Activated CD8-positive, alpha-beta T cell treated with anti-CD3 and anti-CD28 coated beads, Interleukin-2, amount 10 ng/mL, durations not matched to agents 7 days and 5 days (primary cell): ENCODE data around the gene PHPT1. TPM values are rescaled to one million over a fixed set of nuclear protein-coding genes. Genes with fewer than 3 reads are reported as not detected.
"Not testable (repeated sequence)": the region's sequence is repeated elsewhere in the genome, so short reads cannot be mapped to it uniquely, and the experiment has no call there.

Experiments
- ATAC-seq: fragments of 150-1000 bp; cut with Tn5 transposase; one replicate; pipeline ENCODE4 v1.10.0; 2021; ENCODE audit warnings: moderate library complexity
- CTCF ChIA-PET: fragments of 350-600 bp; sonication (Branson Sonifier 250); formaldehyde crosslinking; loops from one replicate; lab custom pipeline; 2021; ENCODE audit warnings: antibody characterized with exemption; lab: Charles Lee
- POLR2A ChIA-PET: fragments of 350-600 bp; sonication (Branson Sonifier 250); formaldehyde crosslinking; loops from one replicate; lab custom pipeline; 2021; ENCODE audit warnings: antibody characterized with exemption; lab: Charles Lee
- DNase-seq: peaks from one replicate; pipeline ENCODE4 v3.0.0-alpha.2; 2020
- H3K27ac Mint-ChIP-seq: one replicate; pipeline ENCODE4 v1.8.0; 2021; ENCODE audit warnings: mild to moderate bottlenecking, mixed read lengths
- H3K27me3 Mint-ChIP-seq: one replicate; pipeline ENCODE4 v1.8.0; 2021; ENCODE audit warnings: low read depth, mixed read lengths
- H3K36me3 Mint-ChIP-seq: one replicate; pipeline ENCODE4 v1.8.0; 2021; ENCODE audit warnings: low read depth, mixed read lengths
- H3K4me1 Mint-ChIP-seq: one replicate; pipeline ENCODE4 v1.8.0; 2021; ENCODE audit warnings: low read depth, mixed read lengths
- H3K4me3 Mint-ChIP-seq: one replicate; pipeline ENCODE4 v1.8.0; 2021; ENCODE audit warnings: mild to moderate bottlenecking, mixed read lengths
- H3K9me3 Mint-ChIP-seq: one replicate; pipeline ENCODE4 v1.8.0; 2022; ENCODE audit warnings: mixed read lengths; ENCODE audit not compliant: insufficient read depth
- total RNA-seq, 2 experiments: library from RNA; stranded (reverse); gene quantifications; one replicate each; pipeline ENCODE4 v1.2.3, GENCODE V29; 2021

Gene PHPT1
- total RNA-seq, 2 experiments from 2014 or later, result 108 to 119 TPM

DNA sequence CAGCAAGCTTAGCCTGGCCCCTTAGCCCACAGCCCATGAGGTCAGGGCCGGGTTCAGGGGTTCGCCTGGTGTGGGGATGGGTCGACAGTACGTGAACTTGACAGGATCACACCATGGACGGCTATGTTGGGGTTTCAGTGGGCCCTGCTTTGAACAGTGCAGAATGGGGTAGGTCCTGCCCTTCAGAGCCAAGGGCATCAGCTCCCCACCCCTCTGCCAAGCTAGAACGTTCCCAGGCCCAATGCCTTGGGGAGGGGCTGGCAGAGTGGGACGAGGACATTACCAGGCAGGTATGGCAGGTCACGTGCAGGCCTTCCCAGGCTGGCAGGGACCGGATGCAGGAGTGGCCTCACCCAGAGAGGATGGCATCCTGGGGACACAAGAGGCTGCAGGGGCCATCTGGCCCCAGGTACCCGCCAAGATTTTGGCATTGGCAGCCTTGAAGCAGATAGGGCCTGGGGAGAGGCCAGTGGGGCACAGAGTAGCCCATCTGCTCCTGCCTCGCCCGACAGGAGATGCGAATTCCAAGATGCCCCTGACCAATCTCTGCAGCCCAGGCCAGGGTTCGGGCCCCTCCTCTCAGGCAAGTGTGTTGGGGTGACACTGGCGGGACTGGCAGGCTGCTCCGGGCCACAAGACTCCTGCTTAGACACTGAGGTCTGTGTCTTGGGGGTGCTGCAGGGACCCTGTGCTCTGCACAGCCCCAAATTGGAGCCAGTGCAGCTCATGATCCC lies 7.4 kb upstream of the PHPT1 start:
- DNase-seq, H3K9me3 Mint-ChIP-seq, ATAC-seq, H3K27me3 Mint-ChIP-seq: not testable (repeated sequence)
- Mint-ChIP-seq H3K27ac (peak overlapping the region; percentile 52), H3K36me3 (peaks cover 14% of the 10 kb centered on the region), H3K4me1 (peaks cover 16% of the 10 kb centered on the region), H3K4me3 (peak overlapping the region; percentile 78)
- ChIA-PET POLR2A (interaction anchor here (1.1 kb wide), 1 partner anchor 29 kb away, joined by 4 read pairs; no protein-coding TSS in a partner anchor), CTCF (interaction anchor here (0.6 to 4.9 kb wide), 39 partner anchors 14 to 432 kb away, joined by 3 to 37 read pairs (median 4); partner anchors contain the start of genes ABCA2, C8G, CLIC3 and FBXW5)

DNA sequence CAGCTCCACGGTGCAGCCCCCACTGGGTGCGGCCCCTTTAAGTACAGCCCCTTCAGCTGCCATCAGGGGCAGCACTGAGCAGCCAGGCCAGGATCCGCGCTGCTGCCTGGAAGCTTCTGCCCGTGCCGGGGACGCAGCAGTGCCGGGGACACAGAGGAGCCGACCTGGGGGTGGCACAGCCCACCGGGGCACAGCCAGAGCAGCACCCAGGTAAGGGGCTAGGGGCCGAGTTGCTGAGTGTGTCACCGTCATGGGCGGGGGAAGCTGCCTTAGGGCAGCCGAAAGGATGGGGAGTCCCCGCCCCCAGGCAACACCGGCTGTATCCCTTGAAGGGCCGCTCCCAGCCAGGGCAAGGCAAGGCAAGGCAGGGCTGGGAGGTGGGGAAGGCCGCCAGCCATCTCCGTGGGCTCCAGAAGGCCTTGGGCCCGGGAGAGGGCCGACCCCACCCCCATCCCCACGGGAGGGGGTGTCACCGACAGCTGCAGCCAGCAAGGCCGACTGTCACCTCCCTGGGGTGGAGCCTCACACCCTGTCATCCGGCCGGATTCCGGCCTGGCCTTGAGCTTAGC lies 6.7 kb upstream of the PHPT1 start, which contains the start of gene AJM1:
Gene AJM1 (plus strand): TSS at position 99 of the 569 bp plus-strand sequence. CDS start 1,937 bp downstream, outside the sequence.
- peaks cover 14% of the 10 kb centered on the region for H3K36me3 Mint-ChIP-seq
- H3K27me3 Mint-ChIP-seq, H3K9me3 Mint-ChIP-seq: not testable (repeated sequence)
- peak within 1 kb of the TSS; percentile 52 for H3K27ac Mint-ChIP-seq
- H3K4me1 Mint-ChIP-seq, result peaks cover 17% of the 10 kb centered on the region
- ATAC-seq (peak; percentile 90), DNase-seq (peak; percentile 87)
- CTCF ChIA-PET, result interaction anchor here (0.6 to 4.9 kb wide), 45 partner anchors 9 to 433 kb away, joined by 3 to 37 read pairs (median 4); partner anchors contain the start of genes ABCA2, C8G, CLIC3 and FBXW5
- H3K4me3 Mint-ChIP-seq, result peak within 1 kb of the TSS; percentile 78
- POLR2A ChIA-PET, result interaction anchor here (0.7 to 1.1 kb wide), 2 partner anchors 25 to 30 kb away, joined by 3 to 4 read pairs; no protein-coding TSS in a partner anchor

DNA sequence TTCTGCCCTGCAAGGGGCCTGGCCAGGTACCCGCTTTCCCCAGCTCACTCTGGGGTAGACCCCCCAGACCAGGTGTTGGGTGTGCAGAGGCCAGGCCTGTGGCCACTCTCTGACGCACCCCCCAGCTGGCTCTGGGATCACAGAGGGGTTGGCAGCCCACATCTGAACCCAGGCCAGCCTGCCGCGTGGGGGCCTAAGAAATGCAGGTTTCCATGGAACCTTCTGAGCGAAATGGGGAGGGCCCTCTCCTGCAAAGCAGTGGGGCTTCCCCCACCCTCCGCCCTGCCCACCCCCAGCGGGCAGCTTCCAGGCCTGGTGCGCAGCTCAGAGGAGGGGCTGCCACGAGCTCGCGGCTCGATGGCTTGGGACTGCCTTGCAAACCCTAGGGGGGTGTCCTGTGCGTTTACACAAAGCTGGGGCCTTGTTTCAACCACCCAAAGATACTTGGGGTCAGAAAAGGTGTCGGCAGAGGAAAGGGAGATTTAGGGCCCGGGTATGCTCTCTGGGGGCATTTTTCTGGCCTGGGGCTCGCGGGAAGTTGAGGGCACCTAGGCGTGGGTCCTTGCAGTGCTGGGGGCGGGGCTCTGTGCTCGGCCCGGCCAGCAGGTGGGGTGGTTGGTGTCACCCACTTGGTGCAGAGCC lies 5.9 kb upstream of the PHPT1 start:
- CTCF ChIA-PET, result interaction anchor here (0.8 to 4.9 kb wide), 25 partner anchors 9 to 286 kb away, joined by 3 to 37 read pairs (median 5); partner anchors contain the start of genes ABCA2, C8G, FBXW5 and FUT7
- not testable (repeated sequence) for H3K9me3 Mint-ChIP-seq, ATAC-seq, H3K27ac Mint-ChIP-seq, DNase-seq
- Mint-ChIP-seq H3K4me1 (peaks cover 23% of the 10 kb centered on the region), H3K27me3 (peaks cover 13% of the 10 kb centered on the region), H3K4me3 (peak overlapping the region; percentile 56), H3K36me3 (peaks cover 17% of the 10 kb centered on the region)
- POLR2A ChIA-PET, result interaction anchor here (0.7 kb wide), 1 partner anchor 35 kb away, joined by 3 read pairs; no protein-coding TSS in a partner anchor

DNA sequence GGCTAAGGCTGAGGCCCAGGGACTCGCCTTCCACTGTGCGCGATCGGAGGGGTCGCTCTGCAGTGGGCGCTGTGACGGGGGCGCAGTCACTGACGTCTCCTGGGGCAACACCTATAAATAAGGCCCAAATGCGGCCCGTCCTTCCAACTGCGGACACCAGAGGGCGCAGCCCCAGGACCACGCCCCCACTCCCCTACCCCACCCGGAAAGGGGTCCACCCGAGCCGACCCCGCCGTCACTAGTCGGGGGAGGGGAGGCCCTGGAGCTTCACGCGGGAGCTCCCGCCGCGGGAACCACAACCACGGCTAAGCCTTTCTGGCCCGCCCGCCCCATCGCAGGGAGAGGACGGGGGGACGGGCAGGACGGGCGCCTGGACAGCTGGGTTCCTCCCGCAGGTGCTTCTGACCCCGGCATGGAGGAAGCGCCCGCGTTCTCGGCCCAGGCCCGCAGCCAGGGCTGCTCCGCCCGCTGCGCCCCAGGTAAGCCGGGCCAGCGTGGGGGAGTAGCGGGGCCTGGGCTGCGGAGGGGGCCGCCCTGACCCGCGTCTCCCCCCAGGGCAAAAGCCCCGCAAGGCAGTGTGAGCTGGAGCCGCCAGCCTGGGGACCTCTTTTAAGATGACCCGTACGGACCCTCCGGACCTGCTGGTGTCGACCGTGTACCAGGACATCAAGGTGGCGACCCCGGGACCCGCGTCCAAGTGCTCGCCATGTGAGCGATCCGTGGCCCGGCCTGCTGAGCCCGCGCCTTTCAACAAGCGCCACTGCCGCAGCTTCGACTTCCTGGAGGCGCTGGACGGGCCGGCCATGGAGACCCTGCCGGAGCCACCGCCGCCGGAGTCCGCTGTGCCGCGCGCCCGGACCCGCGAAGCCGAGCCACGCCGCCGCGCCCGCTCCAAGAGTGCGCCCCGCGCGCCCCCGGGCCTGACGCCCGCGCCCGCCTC lies 5.1 kb upstream of the PHPT1 start:
- ChIA-PET POLR2A (interaction anchor here (0.7 to 1.2 kb wide), 2 partner anchors 35 to 43 kb away, joined by 3 read pairs; no protein-coding TSS in a partner anchor), CTCF (interaction anchor here (1.1 to 4.9 kb wide), 6 partner anchors 19 to 191 kb away, joined by 3 to 37 read pairs (median 7); partner anchors contain the start of gene TRAF2)
- peak; percentile 67 for DNase-seq
- H3K27ac Mint-ChIP-seq, H3K9me3 Mint-ChIP-seq, ATAC-seq: not testable (repeated sequence)
- peaks cover 15% of the 10 kb centered on the region for H3K36me3 Mint-ChIP-seq
- H3K27me3 Mint-ChIP-seq, result peaks cover 13% of the 10 kb centered on the region
- peak overlapping the region; percentile 56 for H3K4me3 Mint-ChIP-seq
- H3K4me1 Mint-ChIP-seq, result peaks cover 25% of the 10 kb centered on the region

DNA sequence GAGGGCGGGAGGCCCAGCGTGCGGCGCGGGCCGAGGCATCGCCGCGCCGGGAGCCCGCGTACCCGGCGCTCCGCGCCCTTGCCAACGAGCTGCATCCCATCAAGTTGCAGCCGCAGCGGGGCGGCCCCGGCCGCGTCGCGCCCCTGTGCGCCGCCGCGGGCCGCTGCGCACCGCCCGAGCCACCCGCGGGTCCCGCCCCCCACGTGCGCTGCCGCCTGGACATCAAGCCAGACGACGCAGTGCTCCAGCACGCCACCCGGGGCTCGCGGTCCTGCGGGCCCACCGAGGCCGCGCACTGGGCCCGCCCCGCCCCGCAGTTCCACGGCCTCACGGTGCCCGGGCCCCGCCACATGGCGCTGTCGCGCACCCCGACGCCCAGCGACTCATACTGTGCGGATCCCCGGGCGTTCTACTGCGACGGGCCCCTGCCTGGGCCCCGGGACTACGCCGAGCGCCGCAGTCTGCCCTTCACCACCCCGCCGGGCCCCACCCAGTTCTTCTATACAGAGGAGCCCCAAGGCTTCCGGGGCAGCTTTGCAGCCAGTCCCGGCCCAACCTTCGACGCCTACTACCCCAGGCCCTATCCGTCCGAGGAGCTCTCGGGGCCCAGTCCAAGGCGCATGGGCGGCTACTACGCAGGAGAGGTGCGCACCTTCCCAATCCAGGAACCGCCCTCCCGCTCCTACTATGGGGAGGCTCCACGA lies 4.3 kb upstream of the PHPT1 start:
- no peaks in the 10 kb centered on the region for H3K9me3 Mint-ChIP-seq
- peaks cover 16% of the 10 kb centered on the region for H3K36me3 Mint-ChIP-seq
- peak overlapping the region; percentile 57 for H3K27ac Mint-ChIP-seq
- ChIA-PET CTCF (interaction anchor here (3.4 to 4.9 kb wide), 2 partner anchors 29 to 190 kb away, joined by 10 to 37 read pairs; no protein-coding TSS in a partner anchor), POLR2A (interaction anchor here (0.6 to 1.2 kb wide), 2 partner anchors 10 to 42 kb away, joined by 3 read pairs; no protein-coding TSS in a partner anchor)
- peaks cover 13% of the 10 kb centered on the region for H3K27me3 Mint-ChIP-seq
- DNase-seq (no peak), ATAC-seq (no peak)
- peaks cover 28% of the 10 kb centered on the region for H3K4me1 Mint-ChIP-seq
- peak overlapping the region; percentile 36 for H3K4me3 Mint-ChIP-seq

DNA sequence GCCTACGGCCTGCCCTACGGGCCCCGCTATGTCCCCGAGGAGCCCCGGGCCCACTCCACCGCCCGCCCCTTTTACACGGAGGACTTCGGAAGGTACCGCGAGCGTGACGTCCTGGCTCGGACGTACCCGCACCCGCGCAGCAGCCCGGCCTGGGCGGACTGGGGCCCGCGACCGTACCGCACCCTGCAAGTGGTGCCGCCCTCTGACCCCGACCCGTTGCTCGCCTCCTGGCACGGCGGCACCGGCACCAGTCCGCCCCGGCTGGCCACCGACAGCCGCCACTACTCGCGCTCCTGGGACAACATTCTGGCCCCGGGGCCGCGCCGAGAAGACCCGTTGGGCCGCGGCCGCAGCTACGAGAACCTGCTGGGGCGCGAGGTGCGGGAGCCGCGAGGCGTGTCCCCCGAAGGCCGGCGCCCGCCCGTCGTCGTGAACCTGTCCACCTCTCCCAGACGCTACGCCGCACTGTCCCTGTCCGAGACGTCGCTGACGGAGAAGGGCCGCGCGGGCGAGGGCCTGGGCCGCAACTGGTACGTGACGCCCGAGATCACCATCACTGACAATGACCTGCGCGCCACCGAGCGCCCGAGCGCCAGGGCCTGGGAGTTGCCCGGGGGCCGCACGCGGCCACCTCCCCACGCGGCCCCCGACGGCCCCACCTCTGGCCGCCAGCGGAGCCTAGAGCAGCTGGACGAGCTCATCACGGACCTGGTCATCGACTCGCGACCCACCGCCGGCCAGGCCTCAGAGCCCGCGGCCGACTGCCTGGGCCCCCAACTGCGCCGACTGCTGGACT lies 3.5 kb upstream of the PHPT1 start:
- Mint-ChIP-seq H3K4me3 (peak overlapping the region; percentile 36), H3K27me3 (peaks cover 13% of the 10 kb centered on the region), H3K9me3 (no peaks in the 10 kb centered on the region), H3K4me1 (peaks cover 33% of the 10 kb centered on the region), H3K27ac (peak overlapping the region; percentile 57), H3K36me3 (peaks cover 16% of the 10 kb centered on the region)
- CTCF ChIA-PET, result interaction anchor here (4.9 kb wide), 1 partner anchor 190 kb away, joined by 37 read pairs; no protein-coding TSS in a partner anchor
- DNase-seq, result no peak
- POLR2A ChIA-PET, result interaction anchor here (0.6 kb wide), 1 partner anchor 11 kb away, joined by 3 read pairs; no protein-coding TSS in a partner anchor
- ATAC-seq, result no peak

DNA sequence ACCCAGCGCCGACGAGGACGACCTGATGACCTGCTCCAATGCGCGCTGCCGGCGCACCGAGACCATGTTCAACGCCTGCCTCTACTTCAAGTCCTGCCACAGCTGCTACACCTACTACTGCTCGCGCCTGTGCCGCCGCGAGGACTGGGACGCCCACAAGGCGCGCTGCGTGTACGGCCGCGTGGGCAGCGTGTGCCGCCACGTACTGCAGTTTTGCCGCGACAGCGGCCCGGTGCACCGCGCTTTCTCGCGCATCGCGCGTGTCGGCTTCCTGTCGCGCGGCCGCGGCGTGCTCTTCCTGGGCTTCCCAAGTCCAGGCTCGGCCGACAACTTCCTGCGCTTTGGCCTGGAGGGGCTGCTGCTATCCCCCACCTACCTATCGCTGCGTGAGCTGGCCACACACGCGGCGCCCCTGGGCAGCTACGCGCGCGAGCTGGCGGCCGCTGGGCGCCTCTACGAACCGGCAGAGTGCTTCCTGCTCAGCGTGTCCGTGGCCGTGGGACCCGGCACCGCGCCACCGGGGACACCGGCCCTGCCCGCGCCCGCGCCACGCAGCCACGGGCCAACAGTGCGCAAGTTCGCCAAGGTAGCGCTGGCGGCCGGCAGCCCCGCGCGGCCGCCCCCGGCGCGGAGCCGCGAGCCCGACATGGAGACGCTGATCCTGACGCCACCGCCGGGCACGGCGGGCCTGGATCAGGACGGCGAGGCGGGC lies 2.7 kb upstream of the PHPT1 start:
- Mint-ChIP-seq H3K4me1 (peaks cover 33% of the 10 kb centered on the region), H3K36me3 (peaks cover 16% of the 10 kb centered on the region), H3K9me3 (no peaks in the 10 kb centered on the region), H3K4me3 (peak overlapping the region; percentile 5), H3K27me3 (peaks cover 13% of the 10 kb centered on the region), H3K27ac (peak overlapping the region; percentile 61)
- no peak for DNase-seq
- ATAC-seq, result no peak
- POLR2A ChIA-PET, result interaction anchor here (1.5 kb wide), 2 partner anchors 35 to 56 kb away, joined by 4 to 6 read pairs; no protein-coding TSS in a partner anchor
- CTCF ChIA-PET, result interaction anchor here (1.1 to 1.5 kb wide), 3 partner anchors 35 to 182 kb away, joined by 4 to 6 read pairs (median 5); no protein-coding TSS in a partner anchor

DNA sequence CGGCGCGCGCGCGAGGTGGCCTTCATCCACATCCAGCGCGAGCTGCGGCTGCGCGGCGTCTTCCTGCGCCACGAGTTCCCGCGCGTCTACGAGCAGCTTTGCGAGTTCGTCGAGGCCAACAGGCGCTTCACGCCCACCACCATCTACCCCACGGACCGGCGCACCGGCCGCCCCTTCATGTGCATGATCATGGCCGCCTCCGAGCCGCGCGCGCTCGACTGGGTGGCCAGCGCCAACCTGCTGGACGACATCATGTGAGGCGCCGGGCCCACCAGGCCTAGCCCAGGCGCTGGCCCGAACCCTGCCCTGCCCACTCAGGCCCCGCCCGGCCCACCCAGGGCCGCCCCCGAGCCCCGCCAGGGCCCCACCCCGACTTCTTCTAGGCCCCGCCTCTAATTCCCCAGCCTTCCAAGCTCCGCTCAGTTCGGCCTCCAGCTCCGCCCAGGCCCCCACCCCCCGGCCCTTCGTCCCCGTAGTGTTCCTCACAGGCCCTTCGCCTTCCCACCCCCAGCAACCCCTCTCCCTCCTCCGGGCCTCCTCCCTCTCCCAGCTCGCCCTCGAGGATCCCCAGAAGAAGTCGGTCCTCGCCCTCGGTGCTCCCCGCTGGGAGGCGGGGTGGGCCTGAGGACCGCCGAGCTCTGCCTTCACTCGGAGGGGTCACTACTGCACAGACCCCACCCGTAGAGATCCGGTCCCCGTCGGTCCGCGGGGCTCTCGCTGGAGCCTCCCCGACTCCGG lies 2.0 kb upstream of the PHPT1 start:
- peaks cover 29% of the 10 kb centered on the region for H3K4me1 Mint-ChIP-seq
- ChIA-PET CTCF (interaction anchor here (1.1 to 1.8 kb wide), 6 partner anchors 34 to 188 kb away, joined by 3 to 9 read pairs (median 5); partner anchors contain the start of gene TRAF2), POLR2A (interaction anchor here (1.1 to 1.5 kb wide), 4 partner anchors 34 to 55 kb away, joined by 3 to 6 read pairs (median 4); partner anchors contain the start of gene TRAF2)
- peaks cover 13% of the 10 kb centered on the region for H3K27me3 Mint-ChIP-seq
- peaks cover 16% of the 10 kb centered on the region for H3K36me3 Mint-ChIP-seq
- H3K27ac Mint-ChIP-seq, result peak overlapping the region; percentile 77
- H3K9me3 Mint-ChIP-seq, result no peaks in the 10 kb centered on the region
- ATAC-seq (no peak), DNase-seq (no peak)
- peak overlapping the region; percentile 92 for H3K4me3 Mint-ChIP-seq
